Type B pancreatic cell (in vitro differentiated cells): ENCODE data around the gene HAUS3. TPM values are rescaled to one million over a fixed set of nuclear protein-coding genes. Genes with fewer than 3 reads are reported as not detected.

Experiments
- DNase-seq: peaks from one replicate; pipeline ENCODE4 v3.0.0; 2021; ENCODE audit warnings: mixed read lengths; ENCODE audit not compliant: unreplicated experiment; ENCODE audit errors: extremely low spot score
- H3K27ac Mint-ChIP-seq: 2 replicates; pipeline ENCODE4 v1.8.0; 2021; ENCODE audit warnings: mild to moderate bottlenecking, mixed read lengths
- H3K27me3 Mint-ChIP-seq: 2 replicates; pipeline ENCODE4 v1.8.0; 2021; ENCODE audit warnings: mixed read lengths
- H3K36me3 Mint-ChIP-seq: 2 replicates; pipeline ENCODE4 v1.8.0; 2021; ENCODE audit warnings: mixed read lengths
- H3K4me1 Mint-ChIP-seq: one replicate; pipeline ENCODE4 v1.8.0; 2021; ENCODE audit warnings: mixed read lengths; ENCODE audit not compliant: unreplicated experiment
- H3K4me3 Mint-ChIP-seq: 2 replicates; pipeline ENCODE4 v1.8.0; 2021; ENCODE audit warnings: mild to moderate bottlenecking, mixed read lengths
- H3K9me3 Mint-ChIP-seq: 2 replicates; pipeline ENCODE4 v1.8.0; 2021; ENCODE audit warnings: mixed read lengths
- CTCF ChIP-seq: fragments of 200-600 bp; sonication (generic); conservative IDR thresholded peaks from 2 replicates; pipeline ENCODE4 v1.5.0; 2021; ENCODE audit warnings: antibody characterized with exemption, mild to moderate bottlenecking
- total RNA-seq: library from RNA; stranded (reverse); gene quantifications from 2 replicates; pipeline ENCODE4 v1.2.1, GENCODE V29; 2021; ENCODE audit warnings: low replicate concordance

HAUS3 gene
- total RNA-seq, 1 donor from 2014 or later = 19.7 TPM

DNA sequence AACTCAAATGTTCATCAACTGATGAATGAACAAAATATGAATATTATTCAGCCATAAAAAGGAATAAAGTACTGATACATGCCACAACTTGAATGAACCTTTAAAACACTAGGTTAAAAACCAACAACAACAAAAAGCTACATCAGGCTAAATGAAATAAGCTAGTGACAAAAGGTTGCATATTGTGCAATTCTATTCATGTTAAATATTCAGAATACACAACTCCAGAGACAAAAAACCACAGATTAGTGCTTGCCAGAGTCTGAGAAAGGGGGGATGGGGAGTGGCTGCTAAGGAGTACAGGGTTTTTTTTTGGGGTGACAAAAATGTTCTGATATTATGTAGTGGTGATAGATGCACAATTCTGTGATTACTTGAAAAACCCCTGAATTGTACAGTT is 58.5 kb downstream of the HAUS3 start:
- Mint-ChIP-seq H3K4me1 (no peaks in the 10 kb centered on the region), H3K36me3 (peaks cover 8% of the 10 kb centered on the region), H3K27me3 (no peaks in the 10 kb centered on the region), H3K4me3 (no peak overlapping the region), H3K9me3 (peaks cover 5% of the 10 kb centered on the region), H3K27ac (no peak overlapping the region)
- DNase-seq = no peak
- TF ChIP-seq CTCF = no peak

- Mint-ChIP-seq H3K27ac (no peak overlapping the region), H3K27me3 (no peaks in the 10 kb centered on the region), H3K9me3 (peaks cover 5% of the 10 kb centered on the region), H3K4me1 (no peaks in the 10 kb centered on the region), H3K36me3 (peaks cover 8% of the 10 kb centered on the region), H3K4me3 (no peak overlapping the region)
- DNase-seq = no peak
- TF ChIP-seq CTCF = no peak
Measured at GRCh38 chr4:2182994-2183393, 58.9 kb downstream of the HAUS3 start.

DNA sequence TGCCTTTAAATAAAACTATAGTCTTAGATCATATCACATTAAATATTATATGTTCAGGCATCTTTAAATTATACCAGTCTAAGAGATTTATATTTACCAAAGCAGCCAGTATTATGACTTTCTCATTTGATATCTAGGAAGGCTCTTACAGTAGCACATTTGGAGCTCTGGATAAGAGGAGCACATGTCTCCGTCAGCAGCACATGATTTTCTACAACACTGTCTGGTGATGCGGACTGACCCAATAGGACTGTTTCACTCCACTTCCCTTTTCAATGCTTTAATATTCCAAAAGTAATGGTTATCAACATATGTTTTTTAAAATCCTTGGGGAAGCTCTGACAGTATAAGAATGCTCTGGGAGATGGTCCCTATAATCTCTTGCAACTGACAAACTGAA is 61.5 kb downstream of the HAUS3 start:
- peaks cover 4% of the 10 kb centered on the region for H3K36me3 Mint-ChIP-seq
- no peaks in the 10 kb centered on the region for H3K9me3 Mint-ChIP-seq

GRCh38 chr4:2179717-2180116 is 62.2 kb downstream of the HAUS3 start:
- no peaks in the 10 kb centered on the region for H3K27me3 Mint-ChIP-seq
- no peaks in the 10 kb centered on the region for H3K4me1 Mint-ChIP-seq
- no peaks in the 10 kb centered on the region for H3K9me3 Mint-ChIP-seq
- H3K27ac Mint-ChIP-seq = no peak overlapping the region
- no peak for DNase-seq
- no peak for TF ChIP-seq CTCF
- H3K4me3 Mint-ChIP-seq = no peak overlapping the region
- H3K36me3 Mint-ChIP-seq = no peaks in the 10 kb centered on the region

More for the DNA sequence above, 61.5 kb downstream of the HAUS3 start:
- Mint-ChIP-seq H3K4me1 (no peaks in the 10 kb centered on the region), H3K4me3 (no peak overlapping the region), H3K27me3 (no peaks in the 10 kb centered on the region), H3K27ac (no peak overlapping the region)
- DNase-seq = no peak
- TF ChIP-seq CTCF = no peak

DNA sequence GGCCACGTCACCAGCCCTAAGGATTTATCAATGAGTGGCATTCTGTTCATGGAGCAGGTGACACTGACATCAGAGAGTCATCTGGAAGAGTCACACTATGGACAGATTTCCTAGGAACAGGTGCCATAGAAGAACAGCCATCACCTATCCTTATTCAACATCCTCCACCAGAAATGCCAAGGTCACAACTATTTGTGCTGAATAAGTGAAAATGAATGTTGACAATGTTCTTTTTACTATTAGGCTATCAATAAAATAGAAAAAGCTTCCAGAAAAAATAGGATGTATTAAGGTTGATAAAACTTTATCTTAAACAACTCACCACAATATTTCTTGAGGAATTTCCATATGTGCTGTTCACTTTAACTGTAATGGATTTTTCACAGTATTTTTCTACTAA is 62.9 kb downstream of the HAUS3 start:
- Mint-ChIP-seq H3K9me3 (no peaks in the 10 kb centered on the region), H3K27me3 (no peaks in the 10 kb centered on the region), H3K27ac (no peak overlapping the region), H3K36me3 (no peaks in the 10 kb centered on the region), H3K4me1 (no peaks in the 10 kb centered on the region), H3K4me3 (no peak overlapping the region)
- no peak for TF ChIP-seq CTCF
- DNase-seq = no peak

Other genes starting within 250 kb of the HAUS3 start
- gene NELFA, start 233.1 kb downstream of the HAUS3 start, total RNA-seq = 42.2 and 44.8 TPM in 2 replicates
- gene NAT8L, start 182.8 kb downstream of the HAUS3 start, total RNA-seq = 9.6 and 14.9 TPM in 2 replicates
- 4.1 and 4.3 TPM in 2 replicates for gene POLN, start within 50 bp of the HAUS3 start, total RNA-seq
- gene MXD4, start 20.0 kb upstream of the HAUS3 start, total RNA-seq = 59.8 and 79.9 TPM in 2 replicates
- gene ZFYVE28, start 176.5 kb upstream of the HAUS3 start, total RNA-seq = 3.6 and 7.0 TPM in 2 replicates
- gene CFAP99, start 176.8 kb upstream of the HAUS3 start, total RNA-seq = 0.43 and 1.1 TPM in 2 replicates
- 55.9 and 61.4 TPM in 2 replicates for gene RNF4, start 227.0 kb upstream of the HAUS3 start, total RNA-seq